T-cell (primary cell): ENCODE measurements around the gene NTMT1. TPM values are rescaled to one million over a fixed set of nuclear protein-coding genes. Genes with fewer than 3 reads are reported as not detected.

Experiments used
- ATAC-seq, 4 experiments: fragments of 200-7000 bp in 3 of 4; fragments of 150-1000 bp in 1 of 4; cut with Tn5 transposase; replicated peaks in 1 of 4; 1 replicate in 3 of 4; 2 replicates in 1 of 4; pipeline ENCODE4 v1.10.0; 2021; ENCODE audit warnings: moderate library complexity in 3 of 4, mild to moderate bottlenecking in 2 of 4, moderate number of reproducible peaks in 1 of 4
- CTCF ChIA-PET, 2 donors: fragments of 300-600 bp; sonication (Branson Sonifier 250); formaldehyde crosslinking; loops; one replicate each; lab custom pipeline; 2022; ENCODE audit warnings: antibody characterized with exemption in 2 of 2; lab: Charles Lee
- POLR2A ChIA-PET, 2 donors: fragments of 300-600 bp; sonication (Branson Sonifier 250); formaldehyde crosslinking; loops; one replicate each; lab custom pipeline; 2022; ENCODE audit warnings: antibody characterized with exemption in 2 of 2; lab: Charles Lee
- DNase-seq, 35 experiments: peaks; one replicate each; pipeline versions ENCODE4 v3.0.0 to v3.0.0-alpha.2; 2013 to 2023
- H3K27ac ChIP-seq: one replicate; pipeline ENCODE4 v1.5.1; 2013; ENCODE audit warnings: low read length
- H3K27me3 ChIP-seq, 2 experiments: replicated peaks in 1 of 2; 1 replicate in 1 of 2; 2 replicates in 1 of 2; pipeline versions ENCODE4 v1.6.1 to v1.7.0; 2013; ENCODE audit warnings: low read length in 1 of 2, mixed read lengths in 1 of 2; ENCODE audit not compliant: control insufficient read depth in 2 of 2, insufficient read depth in 2 of 2; ENCODE audit errors: extremely low read depth in 1 of 2
- H3K36me3 ChIP-seq, 2 donors: 1 replicate in 1 of 2; 2 replicates in 1 of 2; pipeline versions ENCODE4 v1.6.1 to v1.7.0; 2013; ENCODE audit warnings: low read length in 1 of 2; ENCODE audit not compliant: control insufficient read depth in 2 of 2, insufficient read depth in 1 of 2; ENCODE audit errors: extremely low read depth in 1 of 2
- H3K4me1 ChIP-seq, 2 experiments: 1 replicate in 1 of 2; 2 replicates in 1 of 2; pipeline versions ENCODE4 v1.6.1 to v1.7.0; 2013; ENCODE audit warnings: low read length in 2 of 2, mixed read lengths in 1 of 2; ENCODE audit not compliant: insufficient read depth in 2 of 2, control insufficient read depth in 1 of 2; ENCODE audit errors: extremely low read depth in 1 of 2
- H3K4me3 ChIP-seq, 2 donors: 1 replicate in 1 of 2; 2 replicates in 1 of 2; pipeline versions ENCODE4 v1.5.1 to v1.7.0; 2013; ENCODE audit warnings: mild to moderate bottlenecking in 2 of 2, low read length in 1 of 2, moderate library complexity in 1 of 2; ENCODE audit not compliant: control insufficient read depth in 1 of 2; ENCODE audit errors: extremely low read depth in 1 of 2
- H3K9me3 ChIP-seq: 2 replicates; pipeline ENCODE4 v1.7.0; 2013
- H3K27ac Mint-ChIP-seq, 2 donors: one replicate each; pipeline ENCODE4 v1.8.0; 2020 to 2021; ENCODE audit warnings: mild to moderate bottlenecking in 2 of 2, mixed read lengths in 2 of 2
- H3K27me3 Mint-ChIP-seq, 2 donors: one replicate each; pipeline ENCODE4 v1.8.0; 2021 to 2022; ENCODE audit warnings: mixed read lengths in 2 of 2
- H3K36me3 Mint-ChIP-seq: one replicate; pipeline ENCODE4 v1.8.0; 2021; ENCODE audit warnings: mixed read lengths
- H3K4me1 Mint-ChIP-seq, 3 donors: one replicate each; pipeline ENCODE4 v1.8.0; 2020 to 2022; ENCODE audit warnings: mixed read lengths in 3 of 3, mild to moderate bottlenecking in 1 of 3
- H3K4me3 Mint-ChIP-seq, 3 donors: one replicate each; pipeline ENCODE4 v1.8.0; 2020 to 2022; ENCODE audit warnings: mild to moderate bottlenecking in 3 of 3, mixed read lengths in 3 of 3, moderate library complexity in 3 of 3
- H3K9me3 Mint-ChIP-seq, 3 donors: one replicate each; pipeline ENCODE4 v1.8.0; 2020 to 2022; ENCODE audit warnings: mixed read lengths in 3 of 3
- WGBS: methylation state at CpG from one replicate; pipeline ENCODE4 v1.1.5; 2013; ENCODE audit warnings: missing lambda C conversion rate; ENCODE audit not compliant: insufficient coverage; 5-methylcytosine and 5-hydroxymethylcytosine counted together
- total RNA-seq, 35 experiments: library from RNA in 6 of 35; stranded (reverse) in 6 of 35; fragments of 120-200 nt in 1 of 35; gene quantifications; one replicate each; pipeline versions ENCODE4 v1.2.1 to v1.2.4 and lab custom pipeline; 2013 to 2026

The NTMT1 gene
- total RNA-seq, 5 donors from 2014 or later (not counting 1 experiment from before 2014, with no cell fraction given): 31.0 to 45.0 (median 40.3) TPM

DNA sequence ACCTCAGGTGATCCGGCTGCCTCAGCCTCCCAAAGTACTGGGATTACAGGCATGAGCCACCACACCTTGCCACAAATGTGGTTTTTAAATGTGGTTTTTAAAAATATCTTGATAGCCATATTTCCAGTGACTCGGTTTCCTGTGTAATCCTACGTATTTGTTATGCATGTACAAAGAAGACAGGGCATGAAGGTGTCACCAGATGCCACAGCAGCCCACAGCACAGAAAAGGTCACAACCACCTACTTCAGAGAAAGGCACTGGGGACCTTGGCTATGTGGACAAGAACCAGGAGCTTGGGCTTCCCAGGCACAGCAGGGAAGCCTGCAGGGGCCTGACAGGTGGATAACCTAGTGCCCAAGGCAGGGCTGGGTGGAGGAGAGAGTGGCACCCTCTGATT, 43.1 kb upstream of the NTMT1 start:
- POLR2A ChIA-PET: no interaction called here
- no peaks in the 10 kb centered on the region for H3K27me3 Mint-ChIP-seq
- Histone ChIP-seq H3K4me1 (peaks cover 38 to 74% of the 10 kb centered on the region in 2 experiments), H3K36me3 (no peaks in the 10 kb centered on the region), H3K4me3 (no peak overlapping the region), H3K9me3 (no peaks in the 10 kb centered on the region), H3K27me3 (no peaks in the 10 kb centered on the region), H3K27ac (no peak overlapping the region)
- DNase-seq (no peak), ATAC-seq (peak in 1 of 4 experiments; percentile 18)
- H3K4me1 Mint-ChIP-seq: peaks cover 34 to 63% (median 51%) of the 10 kb centered on the region in 3 donors
- CTCF ChIA-PET: interaction anchor here in 1 of 2 donors (1.5 kb wide), 1 partner anchor 440 kb away, joined by 4 read pairs; no protein-coding TSS in a partner anchor
- H3K27ac Mint-ChIP-seq: no peak overlapping the region
- no peak overlapping the region for H3K4me3 Mint-ChIP-seq
- H3K36me3 Mint-ChIP-seq: no peaks in the 10 kb centered on the region
- WGBS: no CpG with 5 or more reads among the region's 3 CpGs
- H3K9me3 Mint-ChIP-seq: no peaks in the 10 kb centered on the region

DNA sequence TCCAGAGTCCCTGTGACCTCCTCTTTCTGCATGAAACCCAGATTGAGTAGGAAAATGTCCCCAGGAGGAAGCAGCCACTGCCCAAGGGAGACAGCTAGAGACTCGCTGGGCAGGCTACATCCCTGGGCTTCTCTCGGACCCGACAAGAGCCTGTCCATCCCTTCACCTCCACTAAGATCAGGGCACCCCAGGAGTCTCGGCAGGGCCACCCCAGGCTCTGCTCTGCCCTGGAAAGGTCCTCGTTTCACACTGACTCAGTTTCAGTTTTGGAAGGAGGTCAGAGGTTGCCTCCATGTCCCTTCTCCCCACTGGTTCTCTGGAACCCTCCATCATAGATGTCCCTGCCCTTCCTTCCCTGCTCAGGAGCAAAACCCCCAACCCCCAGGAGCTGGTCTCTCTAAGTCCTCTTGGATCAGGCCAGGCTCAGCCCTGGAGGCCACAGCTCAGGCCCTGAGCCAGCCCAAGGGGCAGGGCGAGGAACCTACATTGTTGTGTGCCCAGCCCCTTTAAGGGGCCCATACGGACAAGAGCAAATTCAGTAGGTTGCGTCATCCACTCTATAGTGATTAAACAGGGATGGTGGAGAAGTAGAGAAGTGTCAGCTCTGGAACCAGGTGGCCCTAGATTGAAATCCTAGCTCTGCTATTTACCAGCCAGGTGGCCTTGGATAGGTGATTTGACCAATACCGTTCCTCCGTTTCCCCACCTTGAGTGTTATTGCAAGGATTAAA, 42.5 kb upstream of the NTMT1 start:
- no peak overlapping the region for H3K27ac ChIP-seq
- ChIA-PET CTCF (interaction anchor here in 1 of 2 donors (1.5 kb wide), 1 partner anchor 441 kb away, joined by 4 read pairs; no protein-coding TSS in a partner anchor), POLR2A (no interaction called here)
- no peak for ATAC-seq
- peaks cover 38 to 74% of the 10 kb centered on the region in 2 experiments for H3K4me1 ChIP-seq
- H3K36me3 ChIP-seq: no peaks in the 10 kb centered on the region
- no peak for DNase-seq
- Mint-ChIP-seq H3K4me3 (no peak overlapping the region), H3K36me3 (no peaks in the 10 kb centered on the region), H3K4me1 (peaks cover 34 to 63% (median 48%) of the 10 kb centered on the region in 3 donors), H3K27me3 (no peaks in the 10 kb centered on the region), H3K9me3 (no peaks in the 10 kb centered on the region), H3K27ac (peak overlapping the region in 1 of 2 donors; percentile 39)
- H3K4me3 ChIP-seq: no peak overlapping the region
- H3K27me3 ChIP-seq: no peaks in the 10 kb centered on the region
- WGBS: 62% methylated on average over 7 of the region's 10 CpGs
- H3K9me3 ChIP-seq: no peaks in the 10 kb centered on the region

DNA sequence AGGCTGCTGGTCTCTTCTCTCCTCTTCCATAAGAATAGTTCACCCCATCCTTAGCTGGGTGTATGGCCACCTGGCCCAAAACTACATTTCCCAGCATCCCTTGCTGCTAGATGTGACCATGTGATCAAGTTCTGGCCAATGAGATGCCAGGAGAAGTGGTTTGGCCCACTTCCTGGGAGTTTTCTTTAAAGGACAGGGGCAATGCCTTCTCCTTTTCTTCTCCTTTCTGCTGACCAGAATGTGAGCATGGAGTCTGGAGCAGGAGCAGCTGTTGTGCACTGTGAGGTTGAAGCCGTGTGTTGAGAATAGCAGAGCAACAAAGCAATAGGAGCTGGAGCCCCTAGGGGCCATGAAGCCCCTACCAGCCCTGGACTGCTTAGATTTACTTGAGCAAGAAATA, 41.8 kb upstream of the NTMT1 start:
- no peak overlapping the region for H3K4me3 ChIP-seq
- DNase-seq (peak in 34 of 35 experiments; percentile 29 to 84 (median 54)), ATAC-seq (peak; percentile 59 to 88 (median 67))
- no peaks in the 10 kb centered on the region for H3K27me3 ChIP-seq
- H3K27ac ChIP-seq: peak overlapping the region; percentile 24
- Mint-ChIP-seq H3K4me3 (peak overlapping the region in 1 of 3 donors; percentile 28), H3K4me1 (peaks cover 31 to 63% (median 47%) of the 10 kb centered on the region in 3 donors), H3K36me3 (no peaks in the 10 kb centered on the region), H3K9me3 (no peaks in the 10 kb centered on the region), H3K27me3 (peaks cover 4 to 5% of the 10 kb centered on the region in 2 donors), H3K27ac (peak overlapping the region; percentile 73 to 91)
- ChIA-PET CTCF (interaction anchor here (0.6 to 1.5 kb wide), 2 partner anchors 24 to 441 kb away, joined by 4 to 7 read pairs; no protein-coding TSS in a partner anchor), POLR2A (interaction anchor here in 1 of 2 donors (0.5 kb wide), 1 partner anchor 19 kb away, joined by 3 read pairs; no protein-coding TSS in a partner anchor)
- WGBS: 83% methylated on average over 1 of the region's 1 CpG
- H3K9me3 ChIP-seq: no peaks in the 10 kb centered on the region
- no peaks in the 10 kb centered on the region for H3K36me3 ChIP-seq
- H3K4me1 ChIP-seq: peaks cover 38 to 73% of the 10 kb centered on the region in 2 experiments

DNA sequence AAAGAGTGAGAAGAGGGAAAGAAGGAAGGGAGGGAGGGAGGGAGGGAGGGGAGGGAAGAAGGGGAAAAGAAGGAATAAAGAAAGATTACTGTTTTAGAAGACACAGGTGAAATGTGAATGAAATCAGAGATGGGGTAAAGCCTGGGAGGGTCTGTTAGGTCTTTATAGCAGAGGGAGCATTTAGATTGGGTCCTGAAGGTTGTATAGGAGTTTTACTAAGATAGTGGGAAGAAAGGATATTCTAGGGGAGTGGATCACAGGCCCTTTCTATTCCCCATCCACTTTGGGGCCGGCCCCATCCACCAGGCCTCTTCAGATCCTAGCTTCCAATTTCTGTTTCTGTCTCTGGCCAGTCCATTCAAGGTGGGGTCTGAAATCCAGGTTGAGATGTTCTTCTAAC, 40.6 kb upstream of the NTMT1 start:
- Mint-ChIP-seq H3K4me1 (peaks cover 19 to 51% (median 35%) of the 10 kb centered on the region in 3 donors), H3K36me3 (no peaks in the 10 kb centered on the region), H3K4me3 (no peak overlapping the region), H3K27ac (peak overlapping the region in 1 of 2 donors; percentile 91), H3K9me3 (no peaks in the 10 kb centered on the region), H3K27me3 (peaks cover 6 to 7% of the 10 kb centered on the region in 2 donors)
- Histone ChIP-seq H3K4me3 (no peak overlapping the region), H3K9me3 (no peaks in the 10 kb centered on the region), H3K27me3 (no peaks in the 10 kb centered on the region), H3K4me1 (peaks cover 29 to 61% of the 10 kb centered on the region in 2 experiments), H3K36me3 (peaks cover 0 to 2% of the 10 kb centered on the region in 2 donors), H3K27ac (no peak overlapping the region)
- CTCF ChIA-PET: interaction anchor here in 1 of 2 donors (1.1 kb wide), 1 partner anchor 39 kb away, joined by 3 read pairs; no protein-coding TSS in a partner anchor
- POLR2A ChIA-PET: no interaction called here
- no peak for ATAC-seq
- no peak for DNase-seq
- WGBS: no CpG with 5 or more reads among the region's 1 CpG

DNA sequence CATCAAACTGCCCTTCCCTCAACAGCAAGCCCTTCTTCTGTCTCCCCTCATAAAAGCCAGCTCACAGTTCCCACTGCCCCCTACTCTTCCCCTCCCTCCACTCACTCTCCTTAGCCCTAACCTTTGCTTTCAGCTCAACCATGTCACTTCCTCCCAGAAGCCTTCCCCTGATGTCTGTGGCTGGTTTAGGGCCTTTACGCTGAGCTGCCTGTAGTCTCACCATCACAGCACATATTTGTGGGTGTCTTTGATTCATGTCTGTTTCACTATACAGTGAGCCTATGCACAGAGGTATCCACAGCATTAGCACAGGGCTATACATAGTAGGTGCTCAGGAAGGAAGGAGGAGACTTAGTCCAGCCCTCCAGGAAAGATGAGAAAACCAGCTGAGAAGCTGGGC, 39.7 kb upstream of the NTMT1 start:
- Histone ChIP-seq H3K36me3 (peaks cover 0 to 2% of the 10 kb centered on the region in 2 donors), H3K4me1 (peaks cover 26 to 52% of the 10 kb centered on the region in 2 experiments), H3K9me3 (no peaks in the 10 kb centered on the region), H3K27ac (peak overlapping the region; percentile 24), H3K4me3 (no peak overlapping the region), H3K27me3 (no peaks in the 10 kb centered on the region)
- CTCF ChIA-PET: no interaction called here
- Mint-ChIP-seq H3K27me3 (peaks cover 6 to 7% of the 10 kb centered on the region in 2 donors), H3K36me3 (no peaks in the 10 kb centered on the region), H3K9me3 (no peaks in the 10 kb centered on the region), H3K4me3 (no peak overlapping the region), H3K27ac (peak overlapping the region in 1 of 2 donors; percentile 85), H3K4me1 (peaks cover 13 to 43% (median 29%) of the 10 kb centered on the region in 3 donors)
- DNase-seq (peak in 1 of 35 experiments; percentile 51), ATAC-seq (peak in 3 of 4 experiments; percentile 34 to 61 (median 44))
- POLR2A ChIA-PET: no interaction called here
- no CpG with 5 or more reads among the region's 1 CpG for WGBS

DNA sequence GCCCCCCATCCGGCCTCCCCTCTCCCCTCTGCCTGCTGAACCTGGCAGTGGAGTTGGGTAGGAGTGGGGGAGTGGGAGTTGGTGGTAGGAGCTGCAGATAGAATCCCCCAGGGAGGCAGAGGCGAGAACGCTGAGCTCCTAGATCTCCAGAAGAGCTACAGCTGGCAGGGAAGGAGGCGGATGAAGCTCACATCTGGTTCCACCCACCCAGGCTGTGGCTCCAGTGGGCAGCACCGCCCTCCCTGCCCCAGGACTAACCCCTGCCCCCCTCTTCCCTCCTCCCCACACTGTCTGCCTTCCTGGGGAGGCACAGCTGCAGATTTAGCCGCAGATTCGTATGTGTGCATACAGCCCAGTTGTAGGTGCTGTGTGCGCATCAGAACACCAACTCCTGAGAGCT, 39.3 kb upstream of the NTMT1 start:
- ATAC-seq (peak in 3 of 4 experiments; percentile 55 to 64 (median 60)), DNase-seq (peak in 7 of 35 experiments; percentile 23 to 46 (median 35))
- CTCF ChIA-PET: no interaction called here
- H3K27ac ChIP-seq: peak overlapping the region; percentile 24
- H3K4me1 ChIP-seq: peaks cover 26 to 49% of the 10 kb centered on the region in 2 experiments
- H3K27me3 ChIP-seq: no peaks in the 10 kb centered on the region
- POLR2A ChIA-PET: no interaction called here
- no peaks in the 10 kb centered on the region for H3K9me3 ChIP-seq
- Mint-ChIP-seq H3K4me3 (no peak overlapping the region), H3K27ac (peak overlapping the region in 1 of 2 donors; percentile 85), H3K9me3 (no peaks in the 10 kb centered on the region), H3K36me3 (no peaks in the 10 kb centered on the region), H3K4me1 (peaks cover 13 to 42% (median 27%) of the 10 kb centered on the region in 3 donors), H3K27me3 (peaks cover 6 to 7% of the 10 kb centered on the region in 2 donors)
- peaks cover 0 to 2% of the 10 kb centered on the region in 2 donors for H3K36me3 ChIP-seq
- H3K4me3 ChIP-seq: no peak overlapping the region
- WGBS: 73% methylated on average over 7 of the region's 8 CpGs
